Measurements from ENCODE around the gene NXN.
A peak's percentile ranks its signal among the peaks of the same experiment; 100 is the strongest.

The NXN gene

GRCh38 chr17:900336-900934, 79.1 kb downstream of the NXN start:
- Histone ChIP-seq H3K27me3 (ENCODE audit: insufficient read depth, poor library complexity, severe bottlenecking) (no peaks in the 10 kb centered on the region), H3K27ac (replicated peaks) (no peak overlapping the region), H3K4me3 (replicated peaks; ENCODE audit: insufficient read depth, low read length) (no peak overlapping the region)
- no peak for DNase-seq (ENCODE audit: low read depth in 1 of 2, low spot score in 1 of 2)
- TF ChIP-seq, protein P1, sequence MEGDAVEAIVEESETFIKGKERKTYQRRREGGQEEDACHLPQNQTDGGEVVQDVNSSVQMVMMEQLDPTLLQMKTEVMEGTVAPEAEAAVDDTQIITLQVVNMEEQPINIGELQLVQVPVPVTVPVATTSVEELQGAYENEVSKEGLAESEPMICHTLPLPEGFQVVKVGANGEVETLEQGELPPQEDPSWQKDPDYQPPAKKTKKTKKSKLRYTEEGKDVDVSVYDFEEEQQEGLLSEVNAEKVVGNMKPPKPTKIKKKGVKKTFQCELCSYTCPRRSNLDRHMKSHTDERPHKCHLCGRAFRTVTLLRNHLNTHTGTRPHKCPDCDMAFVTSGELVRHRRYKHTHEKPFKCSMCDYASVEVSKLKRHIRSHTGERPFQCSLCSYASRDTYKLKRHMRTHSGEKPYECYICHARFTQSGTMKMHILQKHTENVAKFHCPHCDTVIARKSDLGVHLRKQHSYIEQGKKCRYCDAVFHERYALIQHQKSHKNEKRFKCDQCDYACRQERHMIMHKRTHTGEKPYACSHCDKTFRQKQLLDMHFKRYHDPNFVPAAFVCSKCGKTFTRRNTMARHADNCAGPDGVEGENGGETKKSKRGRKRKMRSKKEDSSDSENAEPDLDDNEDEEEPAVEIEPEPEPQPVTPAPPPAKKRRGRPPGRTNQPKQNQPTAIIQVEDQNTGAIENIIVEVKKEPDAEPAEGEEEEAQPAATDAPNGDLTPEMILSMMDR (IDR thresholded peaks at IDR 0.05; ENCODE audit: insufficient read depth, low read length) = no peak
- no peak for TF ChIP-seq REST (IDR thresholded peaks at IDR 0.05; ENCODE audit: insufficient replicate concordance, low read depth)
- TF ChIP-seq GABPA (IDR thresholded peaks at IDR 0.05; ENCODE audit: low read depth) = no peak
- TF ChIP-seq POLR2AphosphoS5 (IDR thresholded peaks at IDR 0.05; ENCODE audit: low read depth) = no peak
- no peak for TF ChIP-seq SPI1 (IDR thresholded peaks at IDR 0.05; ENCODE audit: borderline replicate concordance, low read depth)

DNA sequence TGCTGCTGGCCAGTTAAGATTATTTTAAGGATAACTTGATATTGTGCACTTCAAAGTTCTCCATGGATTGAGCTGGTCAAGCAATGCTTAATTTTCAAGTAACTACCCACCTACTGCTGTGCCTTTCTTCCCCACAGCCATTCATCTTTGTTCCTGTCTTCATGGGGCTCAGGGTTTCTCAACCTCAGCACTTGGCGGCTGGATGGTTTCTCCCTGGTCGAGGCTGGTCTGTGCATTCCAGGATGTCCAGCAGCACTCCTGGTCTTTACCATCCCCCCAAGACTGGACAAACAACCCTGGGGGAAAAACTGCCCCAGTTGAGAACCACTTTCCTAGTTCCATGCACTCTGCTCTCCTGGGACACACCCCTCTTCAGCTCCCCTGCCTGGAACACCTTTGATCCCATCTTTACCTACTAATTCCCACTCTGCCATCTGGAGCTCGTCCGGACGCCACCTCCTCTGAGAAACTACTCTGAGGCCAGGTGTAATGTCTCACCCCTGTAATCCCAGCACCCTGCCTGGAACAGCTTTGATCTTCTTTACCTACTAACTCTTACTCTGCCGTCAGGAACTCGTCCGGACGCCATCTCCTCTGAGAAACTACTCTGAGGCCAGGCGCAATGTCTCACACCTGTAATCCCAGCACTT, 81.5 kb downstream of the NXN start:
- Histone ChIP-seq H3K4me3 (replicated peaks; ENCODE audit: insufficient read depth, low read length) (no peak overlapping the region), H3K27me3 (ENCODE audit: insufficient read depth, poor library complexity, severe bottlenecking) (no peaks in the 10 kb centered on the region), H3K27ac (replicated peaks) (no peak overlapping the region)
- TF ChIP-seq POLR2AphosphoS5 (IDR thresholded peaks at IDR 0.05; ENCODE audit: low read depth) (no peak), GABPA (IDR thresholded peaks at IDR 0.05; ENCODE audit: low read depth) (no peak), SPI1 (IDR thresholded peaks at IDR 0.05; ENCODE audit: borderline replicate concordance, low read depth) (no peak), REST (IDR thresholded peaks at IDR 0.05; ENCODE audit: insufficient replicate concordance, low read depth) (no peak)
- TF ChIP-seq, protein P1 (IDR thresholded peaks at IDR 0.05; ENCODE audit: insufficient read depth, low read length) = no peak
- no peak for DNase-seq (ENCODE audit: low read depth in 1 of 2, low spot score in 1 of 2)

DNA sequence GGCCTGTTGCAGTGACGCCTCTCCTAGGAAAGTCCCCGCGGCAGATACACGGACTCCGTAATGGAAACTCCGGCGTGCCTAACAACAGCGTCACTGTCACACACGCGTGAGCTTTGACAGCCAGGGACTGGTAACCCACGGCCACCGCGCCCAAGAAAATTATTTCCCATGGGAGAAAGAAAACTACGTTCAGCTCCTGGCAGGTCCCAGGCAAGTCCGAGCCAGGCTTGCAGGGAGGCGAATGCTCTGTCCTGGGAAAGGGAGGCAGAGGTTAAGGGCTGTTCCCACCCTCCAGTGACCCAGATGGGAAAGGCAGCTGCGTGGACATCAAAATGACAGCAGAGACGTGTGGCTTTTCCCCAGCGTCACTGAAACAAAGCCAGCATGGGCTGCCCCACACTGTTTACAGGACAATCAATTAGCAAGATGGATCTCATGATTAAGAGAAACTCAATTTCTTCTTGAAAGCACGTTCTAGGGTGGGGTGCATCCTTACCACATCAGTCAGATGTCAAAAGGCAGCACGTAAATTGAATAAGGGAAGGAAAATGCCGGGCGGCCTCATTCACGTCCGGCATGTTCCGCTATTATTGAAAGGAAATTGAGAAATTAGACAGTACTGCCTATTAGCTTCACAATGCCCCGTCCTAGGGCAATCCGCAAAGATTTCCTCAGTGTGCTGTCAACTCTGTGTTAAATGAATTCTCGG, 82.5 kb downstream of the NXN start:
- no peak for TF ChIP-seq SPI1 (IDR thresholded peaks at IDR 0.05; ENCODE audit: borderline replicate concordance, low read depth)
- TF ChIP-seq GABPA (IDR thresholded peaks at IDR 0.05; ENCODE audit: low read depth) = no peak
- TF ChIP-seq, protein P1 (IDR thresholded peaks at IDR 0.05; ENCODE audit: insufficient read depth, low read length) = no peak
- no peak for TF ChIP-seq POLR2AphosphoS5 (IDR thresholded peaks at IDR 0.05; ENCODE audit: low read depth)
- TF ChIP-seq REST (IDR thresholded peaks at IDR 0.05; ENCODE audit: insufficient replicate concordance, low read depth) = no peak
- Histone ChIP-seq H3K4me3 (replicated peaks; ENCODE audit: insufficient read depth, low read length) (no peak overlapping the region), H3K27me3 (ENCODE audit: insufficient read depth, poor library complexity, severe bottlenecking) (no peaks in the 10 kb centered on the region), H3K27ac (replicated peaks) (no peak overlapping the region)
- DNase-seq (ENCODE audit: low read depth in 1 of 2, low spot score in 1 of 2) = peak in 1 of 2 experiments; percentile 21

Data from HL-60 (cell line).